Measurements from ENCODE around the gene SSH2.
"Not testable (repeated sequence)": the region's sequence is repeated elsewhere in the genome, so short reads cannot be mapped to it uniquely, and the experiment has no call there.

The SSH2 gene

DNA sequence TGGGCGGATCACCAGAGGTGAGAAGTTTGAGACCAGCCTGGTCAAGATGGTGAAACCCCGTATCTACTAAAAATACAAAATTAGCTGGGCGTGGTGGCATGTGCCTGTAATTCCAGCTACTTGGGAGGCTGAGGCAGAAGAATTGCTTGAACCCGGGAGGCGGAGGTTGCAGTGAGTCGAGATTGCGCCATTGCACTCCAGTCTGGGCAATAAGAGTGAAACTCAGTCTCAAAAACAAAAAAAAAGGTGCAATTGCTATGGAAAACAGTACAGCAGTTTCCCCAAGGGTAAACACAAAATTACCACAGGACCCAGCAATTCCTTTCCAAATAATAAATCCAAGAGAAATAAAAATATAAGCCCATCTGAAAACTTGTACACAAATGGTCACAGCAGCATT lies 278.1 kb downstream of the SSH2 start:
- not testable (repeated sequence) for DNase-seq

DNA sequence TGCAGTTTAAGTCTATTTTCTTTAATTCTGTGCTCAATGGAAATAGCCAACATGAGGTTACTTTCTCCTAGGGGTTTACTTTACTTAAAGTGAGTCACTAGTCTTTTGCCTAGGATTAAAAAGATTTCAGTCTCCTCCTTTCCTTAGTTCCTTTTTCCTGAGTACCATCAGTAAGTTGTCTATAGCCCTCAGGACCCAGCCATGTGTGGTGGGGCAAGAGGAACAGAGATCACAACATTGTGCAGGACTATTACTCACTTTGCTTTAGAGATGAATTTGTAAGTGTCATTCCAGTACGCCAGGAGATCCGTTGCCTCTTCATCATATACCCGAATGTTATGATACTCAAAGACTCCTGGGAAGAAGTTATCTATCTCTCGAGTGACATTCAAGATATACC lies 279.6 kb downstream of the SSH2 start:
- no peak for DNase-seq

GRCh38 chr17:29649359-29649758 lies 280.7 kb downstream of the SSH2 start:
- DNase-seq = no peak

GRCh38 chr17:29648005-29648404 lies 282.0 kb downstream of the SSH2 start:
- DNase-seq = no peak

- no peak for DNase-seq
Measured at GRCh38 chr17:29645515-29646051, 284.4 kb downstream of the SSH2 start.

DNA sequence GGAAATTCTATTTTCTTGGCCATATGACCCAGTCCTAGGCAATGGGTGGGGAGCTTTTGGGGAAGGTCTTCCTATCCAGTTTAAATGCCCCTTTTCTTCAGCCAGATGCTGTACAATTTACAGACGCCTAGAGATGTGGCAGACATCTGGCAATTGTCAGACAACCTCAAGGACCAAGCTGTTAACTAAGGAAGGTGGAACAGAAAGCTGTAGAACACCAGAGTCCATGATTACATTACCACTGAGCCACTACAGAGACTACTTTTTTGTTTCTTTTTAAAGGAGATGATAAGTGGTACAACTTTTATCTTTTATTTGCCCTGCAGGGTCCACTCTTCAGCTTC lies 286.2 kb downstream of the SSH2 start:
- DNase-seq = no peak

GRCh38 chr17:29642171-29642611 lies 287.8 kb downstream of the SSH2 start:
- no peak for DNase-seq

GRCh38 chr17:29640981-29641642 lies 288.9 kb downstream of the SSH2 start:
- DNase-seq = no peak

GRCh38 chr17:29640413-29640812 lies 289.6 kb downstream of the SSH2 start:
- DNase-seq = no peak

DNA sequence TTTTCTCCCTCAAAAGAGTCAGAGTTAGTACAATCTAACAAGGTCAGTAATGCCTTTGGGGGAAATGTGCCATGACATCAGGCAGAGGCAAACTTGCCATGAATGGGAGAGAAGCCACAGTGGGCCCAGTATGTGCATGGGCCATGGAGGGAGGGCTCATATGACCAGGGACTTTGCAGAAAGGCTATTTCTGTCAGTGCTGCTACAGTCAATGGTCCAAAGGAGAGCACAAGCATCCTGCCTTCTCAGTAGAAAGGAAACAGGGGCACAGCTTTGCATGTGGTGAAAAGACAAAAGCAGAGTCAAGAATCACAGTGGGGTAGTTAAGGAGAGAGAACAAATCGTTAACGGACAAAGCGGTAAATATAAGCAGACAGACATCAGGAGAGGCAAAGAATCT lies 296.1 kb downstream of the SSH2 start:
- DNase-seq = no peak

DNA sequence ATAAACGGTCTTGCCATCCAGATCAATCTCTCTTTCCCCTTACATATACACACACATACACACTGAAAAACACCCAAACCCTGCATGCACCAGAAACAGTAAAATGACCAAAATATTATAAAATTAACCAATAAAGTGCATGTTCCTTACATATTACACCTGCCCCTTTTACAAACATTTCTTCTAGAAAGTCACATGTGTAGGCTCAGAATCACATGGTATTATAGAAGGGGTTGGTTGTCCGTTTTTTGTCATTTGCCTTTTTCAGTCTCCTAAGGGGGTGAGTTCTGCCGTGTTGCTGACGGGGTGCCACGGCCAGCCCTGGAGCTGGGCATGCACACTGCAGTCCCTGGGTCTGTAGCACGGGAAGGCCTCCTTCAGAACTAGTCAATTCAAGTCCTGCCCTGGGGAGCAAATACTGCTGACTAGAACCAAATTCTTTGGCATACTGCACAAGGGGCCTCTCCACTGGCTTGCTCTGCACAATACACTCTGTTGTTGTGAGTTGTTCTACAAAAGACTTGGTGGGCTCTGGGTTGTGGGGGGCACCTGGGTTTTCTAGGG lies 299.3 kb downstream of the SSH2 start:
- no peak for DNase-seq

GRCh38 chr17:29629839-29630238 lies 300.2 kb downstream of the SSH2 start:
- no peak for DNase-seq

GRCh38 chr17:29628644-29629043 lies 301.4 kb downstream of the SSH2 start:
- no peak for DNase-seq

DNA sequence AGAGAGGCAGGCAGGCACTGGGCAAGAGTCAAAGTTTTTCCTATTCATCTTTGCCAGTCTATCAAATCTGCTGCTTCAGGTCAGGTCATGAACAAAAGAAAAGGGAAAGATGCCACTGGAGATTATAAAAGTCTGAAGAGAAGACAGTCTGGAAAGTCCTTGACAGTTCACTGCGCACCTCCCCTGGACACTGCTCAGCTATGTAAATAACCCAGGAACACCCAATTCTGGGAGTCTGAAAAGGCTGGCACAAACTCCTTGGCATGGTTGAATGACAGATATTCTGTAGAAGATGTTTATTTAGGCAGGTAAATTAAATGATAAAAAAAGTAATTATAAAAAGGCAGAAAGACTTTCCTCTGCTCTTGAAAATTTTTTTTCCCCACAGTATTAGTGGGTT lies 302.1 kb downstream of the SSH2 start:
- no peak for DNase-seq

GRCh38 chr17:29625037-29625750 lies 304.8 kb downstream of the SSH2 start:
- no peak for DNase-seq

DNA sequence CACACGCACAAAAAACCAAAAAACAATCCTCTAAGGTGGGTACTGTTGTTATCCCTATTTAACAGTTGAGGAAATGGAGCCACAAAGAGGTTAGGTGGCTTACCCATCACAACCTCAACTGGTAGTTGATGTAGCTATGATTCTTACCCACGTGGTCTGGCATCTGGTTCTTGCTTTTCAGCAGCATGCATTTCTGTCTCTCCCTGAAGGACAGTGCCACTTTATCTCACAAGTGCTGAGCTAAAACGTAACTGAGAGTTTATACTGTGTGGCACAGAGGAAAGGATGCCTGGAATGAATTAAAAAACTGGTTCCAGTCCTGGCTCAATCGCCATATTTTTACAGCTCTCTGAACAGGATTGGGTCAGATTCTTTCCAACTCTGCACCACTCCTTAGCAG lies 305.4 kb downstream of the SSH2 start:
- DNase-seq = no peak

- no peak for DNase-seq
Measured at GRCh38 chr17:29623283-29623647, 306.8 kb downstream of the SSH2 start.

DNA sequence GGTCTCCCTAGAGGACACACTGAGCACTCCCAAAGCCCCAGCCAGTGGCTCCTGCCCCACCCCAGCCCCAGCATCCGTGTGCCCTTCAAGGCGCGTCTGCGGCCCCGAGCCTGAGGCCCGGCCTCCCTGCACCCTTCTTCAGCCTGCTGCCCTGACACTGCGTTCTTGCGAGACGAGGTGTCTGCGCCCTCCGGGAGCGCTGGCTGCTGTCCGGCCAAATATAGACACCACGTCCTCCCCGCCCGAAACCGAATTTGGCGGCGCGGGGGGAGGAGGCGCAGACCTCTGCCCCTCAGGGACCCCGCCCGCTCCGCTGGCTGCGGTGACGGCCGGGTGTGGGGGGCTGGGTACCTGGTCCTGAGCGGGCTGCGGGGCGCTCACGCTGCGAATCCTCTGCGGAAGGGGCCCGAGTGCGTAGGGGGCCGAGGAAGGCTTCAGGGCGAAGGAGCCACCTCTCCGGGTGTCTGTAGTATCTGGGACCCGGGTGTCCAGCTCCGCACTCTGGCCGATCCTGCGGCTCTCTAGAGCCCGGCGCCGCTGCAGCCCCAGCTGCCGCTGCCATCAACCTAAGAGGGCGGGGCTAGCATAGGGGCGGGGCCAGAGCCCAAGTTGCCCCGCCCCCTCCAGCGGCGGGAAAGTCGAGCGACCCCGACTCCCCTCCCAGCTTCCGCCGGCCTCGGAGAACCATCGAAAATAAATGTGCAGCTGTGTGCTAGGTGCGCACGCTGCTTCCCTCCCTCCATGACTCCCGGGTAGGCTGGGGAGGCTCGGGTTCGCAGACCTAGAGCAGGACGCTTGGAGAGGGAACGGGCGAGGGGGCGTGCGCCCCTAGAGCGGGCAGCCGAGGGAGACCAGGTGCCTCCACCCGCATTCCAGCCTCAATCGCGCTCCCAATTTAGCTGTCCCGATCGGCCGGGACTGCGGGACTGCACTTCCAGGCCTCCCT lies 307.4 kb downstream of the SSH2 start, which contains the start of gene CORO6:
Gene CORO6 (minus strand): TSS at position 576 of the 946 bp plus-strand sequence. CDS start 1,491 bp downstream, outside the sequence.
- peak; percentile 42 for DNase-seq

DNA sequence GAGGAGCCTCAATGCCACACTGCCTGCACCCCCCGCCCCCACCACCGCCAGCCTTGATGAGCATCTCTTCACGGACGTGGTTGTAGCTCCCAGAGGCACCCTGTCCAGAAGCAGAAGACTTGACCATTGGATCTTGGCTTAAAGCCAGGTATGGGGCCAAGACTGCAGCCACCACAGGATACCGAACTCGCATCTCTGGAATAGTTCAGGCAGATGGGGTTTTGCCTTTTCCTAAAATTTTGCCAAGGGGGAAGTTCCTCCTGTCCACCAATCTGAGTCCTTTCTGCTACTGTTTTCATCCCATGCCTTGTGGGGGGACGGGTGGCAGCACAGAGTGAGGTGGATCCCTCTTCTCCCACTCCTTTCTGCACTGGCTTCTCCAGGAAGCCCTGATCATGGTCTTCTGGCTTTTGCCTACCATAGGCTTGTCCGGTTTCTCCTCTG lies 308.3 kb downstream of the SSH2 start:
- no peak for DNase-seq

DNA sequence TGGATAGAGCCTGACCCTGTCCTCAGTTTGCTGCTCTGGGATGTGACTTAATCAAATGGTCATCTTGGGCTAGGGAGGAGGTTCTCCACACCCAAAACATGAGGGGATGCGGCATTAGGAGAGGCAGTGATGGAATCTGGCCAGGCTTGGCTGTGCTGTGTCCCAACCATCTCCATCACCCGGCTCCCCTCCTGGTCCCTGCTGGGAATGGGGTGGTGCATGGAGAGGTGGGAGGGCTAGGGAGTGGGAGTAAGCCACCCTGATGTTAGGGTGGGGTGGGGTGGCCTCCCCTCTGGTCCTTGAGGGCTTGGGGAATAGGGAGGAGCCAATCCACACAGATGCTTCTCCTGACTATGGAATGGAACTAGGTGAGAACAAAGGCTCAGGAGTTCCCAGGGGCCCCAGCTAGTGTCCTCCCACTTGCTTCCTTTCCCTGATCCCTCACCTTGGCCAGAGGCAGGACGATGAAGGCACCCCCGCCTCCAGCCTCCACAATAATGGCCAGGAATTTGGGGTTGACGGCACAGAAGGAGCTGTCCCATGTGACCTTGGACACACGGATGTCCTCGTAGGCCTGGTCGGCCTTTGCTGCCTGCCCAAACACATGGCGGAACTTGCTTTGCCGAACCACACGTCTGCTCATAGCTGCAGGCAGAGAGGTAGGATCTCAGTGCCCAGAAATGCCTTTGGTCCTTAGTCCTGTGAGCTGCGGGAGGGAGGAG lies 309.1 kb downstream of the SSH2 start:
- no peak for DNase-seq

- no peak for DNase-seq
Measured at GRCh38 chr17:29620271-29620670, 309.8 kb downstream of the SSH2 start.

DNA sequence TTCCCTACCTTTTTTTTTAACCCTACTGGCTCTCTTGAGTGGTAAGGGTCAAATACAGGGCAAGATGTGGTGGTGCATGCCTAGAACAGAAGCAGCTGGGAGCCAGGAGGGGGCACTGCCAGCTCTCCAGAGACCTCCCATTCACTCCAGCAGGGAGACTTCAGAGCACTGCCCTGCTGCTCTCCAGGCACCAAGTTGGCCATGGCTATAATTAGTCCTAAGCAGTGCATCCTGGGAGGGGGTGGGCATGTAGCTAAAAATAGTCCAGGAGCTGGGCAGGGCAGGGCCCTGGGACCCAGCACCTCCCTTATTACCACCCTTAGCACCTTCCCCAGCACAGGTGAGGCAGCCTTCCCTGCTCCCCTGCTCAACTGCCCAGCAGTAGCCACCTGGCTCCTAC lies 310.8 kb downstream of the SSH2 start:
- DNase-seq = no peak

All from NCI-H1092 (cell line).